HG02840 (cell line): ENCODE measurements around the gene GPD1L.
"Not testable (repeated sequence)": the region's sequence is repeated elsewhere in the genome, so short reads cannot be mapped to it uniquely, and the experiment has no call there.

Experiments used
- ATAC-seq: cut with Tn5 transposase; IDR thresholded peaks from one replicate; pipeline ENCODE4 v1.9.1; 2021; ENCODE audit warnings: mild to moderate bottlenecking, moderate library complexity, moderate number of reproducible peaks; ENCODE audit not compliant: unreplicated experiment, low FRiP score

The GPD1L gene

DNA sequence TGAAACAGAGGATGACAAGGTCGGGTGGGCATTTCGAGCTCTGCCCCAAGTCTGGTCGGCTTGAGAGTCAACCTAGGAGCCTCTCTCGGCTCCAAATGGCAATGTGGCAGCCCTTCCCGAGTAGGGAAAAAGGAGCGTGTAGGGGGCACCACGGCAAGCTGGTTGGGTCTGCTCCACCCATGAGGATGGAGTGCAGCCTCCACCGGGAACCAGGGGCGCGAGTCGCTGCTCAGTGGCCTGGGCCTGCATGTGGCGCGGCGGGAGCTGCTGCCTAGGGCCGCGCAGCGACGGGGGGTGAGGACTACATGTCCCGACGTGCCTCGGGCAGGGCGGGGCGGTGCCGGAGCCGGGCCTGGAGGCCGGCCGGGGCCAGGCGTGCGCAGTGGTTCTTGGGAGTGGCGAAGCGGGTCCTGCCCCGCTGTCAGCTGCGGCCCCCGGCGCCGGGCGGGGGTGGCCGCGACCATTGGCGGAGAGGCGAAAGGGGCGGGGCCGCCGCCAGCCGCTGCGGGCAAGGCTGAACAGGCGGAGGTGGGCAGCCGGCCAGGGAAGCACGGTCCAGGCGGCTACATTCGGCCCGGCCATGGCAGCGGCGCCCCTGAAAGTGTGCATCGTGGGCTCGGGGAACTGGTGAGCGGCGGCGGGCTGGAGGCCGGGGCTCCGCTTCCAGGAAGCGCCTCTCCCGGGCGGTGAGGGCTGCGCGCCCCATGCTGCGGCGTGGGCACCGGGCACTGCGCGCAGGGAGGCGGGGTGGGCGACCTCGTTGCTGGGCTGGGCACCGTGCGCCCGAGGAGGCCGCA, at the start of gene GPD1L:
Gene GPD1L (plus strand): TSS at position 489 of the 797 bp plus-strand sequence. CDS start 92 bp downstream, at position 581.
- ATAC-seq = peak; percentile 100

DNA sequence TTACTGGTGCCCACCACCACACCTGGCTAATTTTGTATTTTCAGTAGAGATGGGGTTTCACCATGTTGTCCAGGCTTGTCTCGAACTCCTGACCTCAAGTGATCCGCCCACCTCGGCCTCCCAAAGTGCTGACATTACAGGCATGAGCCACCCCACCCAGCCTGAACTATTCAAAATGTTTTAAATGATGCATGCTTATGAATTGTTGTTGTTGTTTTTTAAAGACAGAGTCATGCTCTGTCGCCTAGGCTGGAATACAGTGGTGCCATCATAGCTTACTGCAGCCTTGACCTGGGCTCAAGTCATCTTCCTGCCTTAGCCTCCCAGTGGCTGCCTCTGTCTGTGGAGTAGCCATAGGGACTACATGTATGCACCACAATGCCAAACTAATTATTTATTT, 48.0 kb upstream of the GPD1L start:
- not testable (repeated sequence) for ATAC-seq

DNA sequence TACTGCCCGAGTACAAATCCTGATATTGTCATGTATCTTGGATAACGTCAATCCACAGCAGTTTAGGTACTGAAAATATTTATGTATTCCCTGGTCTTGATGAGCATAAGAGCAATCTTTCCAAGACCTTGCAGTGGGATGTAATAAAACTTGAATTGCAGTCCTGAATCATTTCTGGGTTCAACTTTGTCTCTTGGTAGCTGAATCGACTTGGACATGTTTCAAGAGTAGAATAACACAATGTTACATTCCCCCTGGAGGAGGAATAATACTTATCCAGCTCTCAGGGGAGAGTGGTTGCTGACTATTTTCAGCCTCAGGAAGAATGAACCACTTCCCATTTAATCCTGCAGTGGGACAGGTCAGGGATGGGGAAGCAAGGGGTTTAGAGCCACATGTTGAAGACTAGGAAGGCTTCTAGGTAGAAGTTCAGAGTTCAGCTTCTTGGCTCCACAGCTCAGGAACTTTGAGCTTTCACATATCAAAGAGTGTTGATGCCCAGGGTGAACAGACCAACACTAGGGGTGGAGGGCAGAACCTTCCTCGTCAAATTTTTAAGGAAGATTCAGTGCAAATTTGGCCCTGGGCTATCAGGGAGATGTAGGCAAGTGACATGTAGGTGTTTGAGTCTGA, 43.4 kb upstream of the GPD1L start:
- no peak for ATAC-seq

GRCh38 chr3:32066686-32067085, 39.7 kb upstream of the GPD1L start:
- ATAC-seq = no peak

- not testable (repeated sequence) for ATAC-seq
These were observed 32.2 kb upstream of the GPD1L start for GRCh38 chr3:32074194-32074593.

DNA sequence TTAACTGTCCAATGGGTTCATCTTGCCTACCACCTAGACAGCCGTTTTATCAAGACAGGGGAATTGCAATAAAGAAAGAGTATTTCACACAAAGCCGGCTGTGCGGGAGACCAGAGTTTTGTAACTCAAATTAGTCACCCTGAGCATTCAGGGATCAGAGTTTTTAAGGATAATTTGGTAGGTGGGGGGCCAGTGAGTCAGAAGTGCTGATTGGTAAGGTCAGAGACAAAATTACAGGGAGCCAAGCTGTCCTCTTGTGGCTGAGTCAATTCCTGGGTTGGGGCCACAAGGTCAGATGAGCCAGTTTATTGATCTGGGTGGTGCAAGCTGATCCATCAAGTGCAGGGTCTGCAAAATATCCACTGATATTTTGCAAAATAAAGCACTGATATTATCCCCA, 29.9 kb upstream of the GPD1L start:
- ATAC-seq = no peak

- ATAC-seq = no peak
These were observed 28.9 kb upstream of the GPD1L start for GRCh38 chr3:32077260-32078084.

DNA sequence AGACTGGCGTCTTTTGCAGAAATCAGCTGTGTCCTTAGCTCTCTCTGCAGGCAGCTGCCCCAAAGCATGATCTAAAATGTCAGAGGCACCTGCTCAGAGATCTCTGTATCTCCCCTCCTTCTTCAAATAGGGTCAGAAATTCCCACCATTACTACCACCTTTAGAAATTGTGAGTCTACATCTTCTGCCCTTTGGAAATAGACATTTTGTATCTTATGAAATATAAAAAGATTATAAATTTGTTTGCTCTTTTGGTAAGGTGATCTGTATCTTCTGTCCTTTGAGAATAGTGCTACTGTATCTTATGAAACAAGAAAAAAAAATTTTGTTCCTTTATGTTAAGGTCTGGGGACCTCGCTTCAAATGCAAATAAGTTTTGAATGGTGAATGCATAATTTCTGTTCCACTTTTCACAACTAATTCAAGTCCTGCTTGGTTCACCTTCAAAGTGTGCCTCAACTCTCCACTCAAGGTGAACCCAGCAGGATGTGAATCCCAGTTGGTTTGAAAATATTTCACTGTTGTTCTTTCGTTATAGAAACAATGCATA, 28.3 kb upstream of the GPD1L start:
- ATAC-seq = no peak

DNA sequence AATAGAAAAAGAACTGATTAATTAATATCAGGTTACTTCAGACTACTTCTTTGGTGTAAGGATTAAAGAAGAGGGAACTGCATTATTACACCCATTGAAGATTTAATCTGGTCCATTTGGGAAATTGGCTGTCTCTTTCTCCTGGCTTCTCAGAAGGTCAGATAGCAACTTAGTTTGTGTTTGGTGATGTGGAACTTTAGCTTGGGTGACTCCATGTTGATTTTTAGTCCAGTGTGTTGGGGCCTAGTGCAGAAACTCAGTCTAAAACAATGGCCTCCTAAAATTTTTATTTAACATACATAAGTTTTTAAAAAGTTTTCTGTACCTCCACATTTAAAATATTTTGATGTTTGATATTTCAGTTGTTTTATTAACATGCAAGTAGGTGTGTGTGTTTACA, 27.6 kb upstream of the GPD1L start:
- ATAC-seq = no peak

DNA sequence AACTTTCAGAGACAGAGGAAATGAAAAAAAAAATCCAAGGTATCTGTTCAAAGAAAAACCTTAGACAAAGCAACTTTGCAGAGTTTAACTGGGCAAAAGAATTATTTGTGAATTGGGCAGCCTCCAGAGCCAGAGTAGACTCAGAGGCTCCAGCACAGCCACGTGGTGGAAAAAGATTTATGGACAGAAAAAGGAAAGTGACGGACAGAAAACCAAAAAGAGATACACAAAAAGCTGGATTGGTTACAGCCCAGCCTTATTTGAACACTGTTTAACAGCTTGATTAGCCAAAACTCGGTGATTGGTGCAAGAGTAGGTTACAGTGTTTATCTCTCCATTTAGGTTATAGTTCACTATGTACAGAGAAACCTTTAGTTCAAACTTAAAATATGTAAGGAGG, 23.7 kb upstream of the GPD1L start:
- ATAC-seq = no peak

DNA sequence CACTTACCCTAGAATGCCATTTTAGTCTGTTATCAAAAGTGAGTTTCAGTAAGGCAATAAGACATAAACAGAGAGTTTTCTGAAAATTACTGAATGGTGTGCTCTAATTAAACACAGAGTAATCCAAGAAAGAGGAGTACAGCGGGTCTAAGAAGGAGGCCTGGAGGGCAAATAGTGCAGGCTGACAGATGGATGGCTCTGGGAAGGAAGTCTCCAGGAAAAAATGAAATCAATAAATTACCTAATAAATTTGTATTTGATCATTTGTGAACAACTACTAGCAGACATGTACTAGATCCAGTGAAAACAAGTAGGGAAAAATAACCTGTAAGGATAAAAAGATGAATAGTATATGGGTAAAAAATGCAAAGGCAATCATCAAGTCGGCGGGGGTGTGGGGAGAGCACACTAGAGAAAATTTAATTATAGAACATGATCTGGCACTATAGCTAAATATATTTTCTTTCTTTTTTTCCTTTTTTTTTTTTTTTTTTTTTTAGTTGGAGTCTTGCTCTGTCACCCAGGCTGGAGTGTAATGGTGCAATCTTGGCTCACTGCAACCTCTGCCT, 22.6 kb upstream of the GPD1L start:
- no peak for ATAC-seq

DNA sequence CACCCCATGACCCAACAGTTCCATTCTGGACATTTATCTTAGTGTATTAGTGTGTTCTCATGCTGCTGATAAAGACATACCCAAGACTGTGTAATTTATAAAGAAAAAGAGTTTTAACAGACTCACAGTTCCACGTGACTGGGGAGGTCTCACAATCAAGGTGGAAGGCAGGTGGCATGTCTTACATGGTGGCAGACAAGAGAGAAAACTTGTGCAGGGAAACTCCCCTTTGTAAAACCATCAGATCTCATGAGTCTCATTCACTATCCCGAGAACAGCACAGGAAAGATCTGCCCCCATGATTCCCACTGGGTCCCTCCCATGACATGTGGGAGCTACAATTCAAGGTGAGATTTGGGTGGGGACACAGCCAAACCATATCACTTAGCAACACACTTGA, 21.6 kb upstream of the GPD1L start:
- ATAC-seq = no peak

GRCh38 chr3:32086464-32086863, 20.0 kb upstream of the GPD1L start:
- ATAC-seq = no peak

DNA sequence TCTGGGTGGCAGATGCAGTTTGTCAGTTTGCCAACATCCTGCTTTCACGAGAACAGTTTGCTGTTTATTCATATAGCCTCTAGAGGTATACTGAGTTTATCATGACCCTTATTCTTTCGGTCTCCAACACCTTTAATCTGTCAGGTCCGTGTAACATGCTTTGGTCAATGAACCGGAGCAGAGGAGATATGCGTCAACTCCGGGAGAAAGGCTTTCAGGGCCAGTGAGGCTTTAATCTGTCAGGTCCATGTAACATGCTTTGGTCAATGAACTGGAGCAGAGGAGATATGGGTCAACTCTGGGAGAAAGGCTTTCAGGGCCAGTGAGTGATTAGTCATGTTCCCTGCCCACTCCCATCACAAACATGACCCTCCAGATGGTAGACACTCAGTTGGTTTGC, 16.9 kb upstream of the GPD1L start:
- no peak for ATAC-seq

DNA sequence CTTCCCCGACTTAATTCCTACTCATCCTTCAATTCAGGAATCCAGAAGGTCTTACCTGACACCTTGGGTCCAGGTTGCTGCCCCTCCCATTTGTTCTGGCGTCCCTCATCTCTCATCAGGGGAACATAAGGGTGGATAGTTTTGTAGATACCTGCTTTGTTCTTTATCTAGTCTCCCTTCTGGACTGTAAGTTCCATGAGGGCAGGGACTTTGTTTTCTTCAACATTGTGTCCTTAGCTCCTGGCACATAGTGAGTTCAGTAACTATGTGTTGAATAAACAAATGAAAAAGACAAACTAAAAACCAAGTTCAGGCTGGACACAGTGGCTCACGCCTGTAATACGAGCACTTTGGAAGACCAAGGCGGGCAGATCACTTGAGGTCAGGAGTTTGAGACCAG, 13.2 kb upstream of the GPD1L start:
- ATAC-seq = no peak

DNA sequence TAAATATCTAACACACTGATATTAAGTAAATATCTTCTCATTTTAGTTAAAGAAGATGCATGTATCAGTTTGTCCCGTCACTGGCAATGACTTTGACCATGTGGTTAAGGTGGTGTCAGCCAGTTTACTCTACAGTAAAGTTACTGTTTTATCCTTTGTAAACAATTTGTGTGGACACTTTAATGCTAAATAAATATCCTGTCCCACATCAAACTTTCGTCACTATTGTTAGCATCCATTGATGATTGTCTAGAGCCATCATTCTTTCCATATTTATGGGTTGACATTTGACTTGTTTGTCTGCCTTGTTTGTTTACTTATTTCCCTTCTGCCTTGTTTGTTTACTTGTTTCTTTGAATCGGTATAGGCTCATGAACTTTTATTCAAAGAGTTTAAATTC, 11.0 kb upstream of the GPD1L start:
- no peak for ATAC-seq

DNA sequence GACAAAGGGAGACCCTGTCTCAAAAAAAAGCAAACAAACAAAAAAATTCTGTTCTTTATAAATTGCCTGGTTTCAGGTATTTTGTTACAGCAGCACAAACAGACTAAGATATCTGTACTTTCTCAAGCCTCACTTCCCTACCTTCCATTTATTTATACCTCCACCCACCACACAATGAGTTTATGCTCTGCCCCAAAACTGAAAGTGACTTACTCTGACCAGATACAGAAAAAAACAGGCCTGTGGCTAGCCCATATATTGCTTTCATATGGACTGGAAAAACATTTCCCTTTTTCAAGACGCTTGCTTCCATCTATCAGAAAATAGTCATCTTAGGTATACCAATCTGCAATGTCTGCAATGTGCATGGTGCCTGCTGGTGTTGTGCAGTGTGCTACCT, 8.7 kb upstream of the GPD1L start:
- ATAC-seq = no peak

- ATAC-seq = no peak
These were observed 7.9 kb upstream of the GPD1L start for GRCh38 chr3:32098528-32098927.

DNA sequence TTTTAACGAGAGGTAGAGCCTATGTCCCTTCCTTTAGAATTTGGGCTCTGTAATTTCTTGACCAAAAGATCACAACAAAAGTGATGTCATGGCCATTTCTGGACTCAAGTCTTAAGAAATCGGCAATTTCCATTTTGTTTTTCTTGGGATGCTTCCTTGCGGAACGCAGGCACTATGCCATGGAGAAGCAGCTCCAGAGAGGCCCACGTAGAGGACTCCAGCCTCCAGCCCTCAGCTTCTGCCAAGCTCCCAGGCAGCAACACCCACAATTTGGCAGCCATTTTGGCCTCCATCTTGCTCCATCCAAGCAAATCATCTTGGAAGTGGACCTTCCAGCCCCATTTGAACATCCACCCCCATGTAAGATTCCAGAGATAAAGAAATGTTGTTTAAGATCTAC, 6.0 kb upstream of the GPD1L start:
- no peak for ATAC-seq

DNA sequence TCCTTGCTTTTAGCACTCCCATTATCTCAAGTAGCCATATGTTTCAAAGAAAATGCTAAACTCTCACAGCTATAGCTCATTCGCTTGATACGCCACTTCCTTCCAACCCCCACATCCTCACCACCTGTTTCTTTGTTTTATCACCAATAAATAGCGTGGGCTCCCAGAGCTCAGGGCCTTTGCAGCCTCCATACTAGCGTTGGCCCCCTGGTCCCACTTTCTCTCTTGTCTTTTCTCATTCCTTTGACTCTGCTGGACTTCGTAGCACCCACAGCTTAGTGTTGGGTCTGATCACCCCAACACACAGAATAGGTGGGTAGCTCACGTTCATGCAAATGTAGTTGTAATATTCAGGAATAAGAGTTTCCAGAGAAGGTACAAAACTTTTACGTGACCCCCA, 4.1 kb upstream of the GPD1L start:
- ATAC-seq = no peak

DNA sequence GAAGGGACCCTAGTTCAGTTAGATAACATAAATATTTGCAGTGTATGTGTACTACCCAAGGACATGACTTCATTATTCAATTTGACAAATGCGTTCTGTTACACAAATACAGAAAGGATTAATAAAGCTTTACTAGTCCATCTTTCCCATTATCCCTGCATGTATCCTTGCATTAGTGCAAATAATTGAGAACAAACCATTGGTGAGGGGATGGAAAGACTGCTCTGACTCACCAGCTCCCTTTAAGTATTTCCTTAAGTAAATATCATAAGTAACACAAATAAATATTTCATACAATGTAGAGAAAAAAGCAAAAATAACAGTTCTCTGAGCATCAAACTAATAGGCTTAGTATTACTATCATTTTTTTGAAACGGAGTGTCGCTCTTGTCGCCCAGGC, 1.9 kb upstream of the GPD1L start:
- ATAC-seq = no peak
